OCI-LY3 (cell line): ENCODE results near the gene DYNC2I2.

Experiments
- CTCF ChIP-seq: fragments of 200-600, 300-600 bp; sonication (generic); IDR thresholded peaks from 2 replicates; pipeline ENCODE4 v1.5.1; 2014; ENCODE audit warnings: antibody characterized with exemption, low read length, low read depth
- EZH2phosphoT487 ChIP-seq: fragments of 200-600 bp; shearing (Covaris generic); IDR thresholded peaks from 2 replicates; pipeline ENCODE4 v1.6.1; 2018; ENCODE audit warnings: antibody characterized with exemption, mixed run types, low read depth

DNA sequence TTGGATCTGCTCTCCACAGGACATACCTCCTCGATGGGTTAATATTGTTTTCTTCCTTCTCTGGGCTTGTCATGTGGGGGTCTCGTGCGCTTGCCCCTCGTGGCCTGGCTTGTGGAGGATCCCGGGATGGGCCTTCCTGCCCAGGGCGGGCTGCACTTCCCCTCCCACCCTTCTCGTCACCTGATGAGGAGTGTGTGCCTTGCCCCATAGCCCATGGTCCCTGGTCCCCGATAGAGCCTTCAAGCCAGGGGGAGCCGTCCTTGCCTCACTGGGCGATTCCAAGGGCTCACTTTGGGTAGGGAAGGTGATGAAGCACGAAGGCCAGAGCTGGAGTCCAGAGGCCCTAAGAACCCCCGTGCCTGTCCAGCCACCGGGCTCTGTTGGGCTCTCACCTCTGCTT lies 28.7 kb downstream of the DYNC2I2 start:
- TF ChIP-seq CTCF (no peak), EZH2phosphoT487 (no peak)
